ENCODE results near the gene SDHAF2.

- peak; percentile 79 to 90 for TF ChIP-seq CTCF (IDR thresholded peaks at IDR 0.05)
- no peak for TF ChIP-seq POLR2AphosphoS5 (IDR thresholded peaks at IDR 0.05)
Observed at GRCh38 chr11:61477727-61478148, 47.8 kb downstream of the SDHAF2 start.
